Panc1 (cell line): Measurements from ENCODE around the gene ACP3.

ENCODE experiments used
- CTCF ChIP-seq: fragments of 450-650 bp; IDR thresholded peaks from 2 replicates; pipeline ENCODE4 v1.5.1; 2017; ENCODE audit warnings: mild to moderate bottlenecking
- POLR2AphosphoS5 ChIP-seq: IDR thresholded peaks from 2 replicates; pipeline ENCODE4 v1.6.1; 2012; ENCODE audit warnings: mild to moderate bottlenecking, low read depth, low read length, moderate library complexity
- REST ChIP-seq, 2 experiments: IDR thresholded peaks; 2 replicates each; pipeline ENCODE4 v1.6.1; 2011 to 2012; ENCODE audit warnings: low read depth in 2 of 2, control low read depth in 1 of 2, low read length in 1 of 2, mild to moderate bottlenecking in 1 of 2, moderate library complexity in 1 of 2; ENCODE audit not compliant: insufficient read depth in 1 of 2
- SIN3A ChIP-seq: IDR thresholded peaks from 2 replicates; pipeline ENCODE4 v1.6.1; 2012; ENCODE audit warnings: low read depth, mild to moderate bottlenecking, low read length, moderate library complexity, borderline replicate concordance; ENCODE audit not compliant: insufficient read depth
- TCF7L2 ChIP-seq: IDR thresholded peaks from 2 replicates; pipeline ENCODE4 v1.6.1; 2011; ENCODE audit warnings: mild to moderate bottlenecking, low read depth, low read length, inconsistent platforms

GRCh38 chr3:132368962-132369361, 51.8 kb downstream of the ACP3 start:
- TF ChIP-seq CTCF (no peak), POLR2AphosphoS5 (no peak), REST (IDR thresholded peaks at IDR 0.05; ENCODE audit: insufficient read depth in 1 of 2, low read depth in 2 of 2, low read length in 1 of 2) (no peak), SIN3A (no peak), TCF7L2 (no peak)
